SK-N-DZ (cell line): Measurements from ENCODE around the gene CASP9. TPM values are rescaled to one million over a fixed set of nuclear protein-coding genes. Genes with fewer than 3 reads are reported as not detected.

Source experiments
- DNase-seq: peaks from one replicate; pipeline ENCODE4 v3.0.0-alpha.2; 2015; ENCODE audit warnings: low spot score
- polyA plus RNA-seq, 2 experiments: library from polyadenylated mRNA; depleted of rRNA; stranded (reverse); fragments of >200 nt; gene quantifications; 2 replicates each; pipeline ENCODE4 v1.2.3, GENCODE V29; 2014

CASP9 gene
- 11.0 and 11.9 TPM in 2 replicates for polyA plus RNA-seq (2014; cell fraction: cytosol; rRNA removed)
- polyA plus RNA-seq (2014; cell fraction: nucleus; rRNA removed): 11.2 and 11.5 TPM in 2 replicates

DNA sequence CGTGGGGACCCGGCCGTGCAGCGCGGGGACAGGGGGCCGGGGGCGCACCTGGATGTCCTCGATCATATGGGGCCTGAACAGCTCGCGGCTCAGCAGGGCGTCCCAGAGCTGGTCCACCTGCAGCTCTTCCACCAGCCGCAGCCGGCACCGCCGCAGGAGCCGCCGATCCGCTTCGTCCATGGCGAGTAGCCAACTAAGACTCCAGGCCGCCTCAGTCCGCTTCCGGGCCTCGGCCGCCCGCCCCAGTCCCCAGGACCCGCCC lies at the start of gene CASP9:
CASP9 (minus strand) TSS at position 195 of the 262 bp plus-strand sequence; CDS start at position 180, 15 bp downstream.
- no peak for DNase-seq

DNA sequence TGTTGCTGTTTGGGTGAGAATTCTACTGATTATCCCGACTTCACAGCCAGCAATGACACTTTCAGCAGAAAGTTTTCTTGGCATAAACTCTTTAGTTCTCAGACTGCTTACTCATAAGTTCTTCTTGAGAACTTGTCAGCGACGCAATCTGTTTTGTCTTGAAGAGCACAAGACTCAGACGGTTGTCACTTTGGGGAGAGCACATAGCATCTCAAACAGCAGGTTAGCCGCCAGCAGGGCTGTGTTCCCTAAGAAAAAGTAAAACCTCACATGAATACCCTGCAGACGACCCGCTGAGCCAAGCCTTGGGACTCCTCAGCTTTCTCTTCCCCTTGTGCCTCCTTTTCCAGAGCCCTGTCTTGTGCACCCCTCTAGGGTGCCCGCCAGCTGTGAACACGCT lies 49.5 kb upstream of the CASP9 start:
- DNase-seq: no peak

DNA sequence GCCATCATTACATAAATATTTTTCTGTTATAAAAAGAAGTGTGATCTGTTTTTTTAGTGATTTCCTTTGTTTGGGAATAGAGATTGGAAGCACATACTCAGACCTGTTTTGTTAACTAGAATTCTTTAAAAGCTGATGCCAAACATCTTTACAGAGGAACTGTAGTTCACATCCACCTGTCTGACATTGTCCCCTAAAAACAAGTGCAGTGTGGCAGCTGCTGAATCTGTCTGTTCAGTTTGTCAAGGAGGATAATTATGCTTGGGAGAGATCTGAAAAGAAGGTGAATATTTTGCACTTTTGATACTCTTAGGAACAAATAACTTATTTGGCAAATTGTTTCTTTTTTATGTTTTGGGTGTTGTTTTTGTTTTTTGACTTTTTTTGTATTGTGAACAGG lies 47.3 kb upstream of the CASP9 start:
- no peak for DNase-seq

DNA sequence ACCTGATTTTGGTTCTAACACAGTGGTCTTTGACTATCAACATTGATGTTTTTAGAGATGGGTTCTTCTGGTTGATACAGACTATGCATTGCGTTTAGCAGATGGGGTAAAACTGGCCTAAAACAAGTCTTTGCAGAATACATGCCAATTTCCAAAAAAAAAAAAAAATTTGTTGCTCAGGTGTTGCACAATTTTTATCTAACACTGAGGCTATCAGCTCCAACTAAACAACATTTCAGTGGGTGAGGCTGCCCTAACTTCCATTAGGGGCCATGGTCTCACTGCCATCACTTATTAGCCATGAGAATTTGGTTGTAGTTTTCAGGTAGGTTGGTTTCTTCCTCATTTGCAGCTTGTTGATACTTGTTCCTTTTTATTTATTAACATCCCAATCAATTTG lies 46.8 kb upstream of the CASP9 start:
- no peak for DNase-seq

DNA sequence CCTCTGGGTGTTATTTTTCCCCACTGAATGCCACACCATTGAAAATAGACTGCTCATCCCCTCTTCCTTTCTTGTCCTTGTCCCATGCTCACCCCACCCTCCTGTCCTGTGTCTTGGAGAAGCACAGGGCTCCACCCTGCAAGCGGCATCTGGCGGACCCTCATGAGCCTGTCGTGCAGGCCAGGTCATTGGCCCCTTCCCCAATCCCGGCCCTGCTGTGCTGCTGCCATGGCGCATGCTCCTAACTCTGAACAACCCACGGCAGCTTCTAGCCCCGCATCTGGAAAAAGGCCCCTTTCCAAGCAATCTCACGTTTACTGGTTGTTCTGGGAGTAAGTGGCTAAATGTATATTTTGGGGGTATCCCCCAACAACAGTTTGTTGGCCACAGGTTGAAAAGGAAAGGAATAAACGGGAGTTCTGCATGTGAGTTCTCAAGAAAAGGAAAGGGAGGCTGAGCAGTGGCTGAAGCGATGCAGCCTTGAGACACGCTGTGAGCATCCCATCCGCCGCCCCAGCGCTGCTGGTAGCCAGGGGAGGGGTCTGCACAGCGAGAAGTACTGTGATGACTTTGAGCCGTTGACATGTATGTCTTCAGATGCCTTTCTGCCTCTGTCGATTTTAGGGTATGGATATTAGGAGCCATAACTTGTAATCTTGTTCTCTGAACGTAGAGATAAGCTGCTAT lies 44.5 kb upstream of the CASP9 start:
- DNase-seq: no peak

DNA sequence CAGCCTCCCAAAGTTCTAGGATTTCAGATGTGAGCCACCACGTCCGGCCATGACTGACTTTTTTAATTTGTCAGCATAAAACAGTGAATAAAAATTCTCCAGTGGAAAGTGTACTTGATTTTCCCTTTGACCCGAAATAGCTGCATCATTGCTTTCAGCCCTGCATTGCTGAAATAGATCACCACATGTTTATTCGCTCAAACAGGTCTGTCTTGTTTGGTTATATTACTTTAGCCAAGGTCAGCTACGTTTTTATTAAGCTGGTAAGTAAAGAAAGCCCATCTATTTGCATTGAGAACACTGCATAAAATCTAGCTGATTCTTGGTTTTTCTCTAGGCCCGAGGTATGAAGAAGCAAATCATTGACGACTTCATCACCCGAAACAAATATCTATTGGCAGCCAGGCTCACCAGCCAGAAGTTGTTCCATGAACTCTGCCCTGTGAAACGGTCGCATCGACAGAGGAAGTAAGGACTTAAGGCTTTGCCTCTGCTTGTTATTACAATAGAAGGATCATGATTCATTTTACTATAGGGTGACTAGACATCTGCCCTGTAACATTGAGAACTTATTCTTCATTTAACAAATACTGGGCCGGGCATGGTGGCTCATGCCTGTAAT lies 35.3 kb upstream of the CASP9 start:
- DNase-seq: no peak

DNA sequence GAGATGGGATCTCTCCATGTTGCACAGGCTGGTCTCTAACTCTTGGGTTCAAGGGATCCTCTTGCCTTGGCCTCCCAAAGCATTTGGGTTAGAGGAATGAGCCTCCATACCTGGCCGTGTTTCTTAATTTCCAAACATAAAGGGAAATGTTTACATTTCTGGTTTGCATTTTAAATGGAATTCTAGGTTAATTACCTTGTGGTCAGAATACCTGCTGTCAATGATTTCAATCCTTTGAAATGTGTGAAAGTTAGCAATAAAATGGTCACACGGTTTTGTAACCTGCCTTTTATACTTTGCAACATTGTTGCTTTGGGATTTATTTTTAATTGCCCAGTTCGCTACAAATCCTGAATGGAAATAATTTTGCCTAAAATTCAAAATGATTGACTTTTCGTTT lies 34.5 kb upstream of the CASP9 start:
- DNase-seq: no peak

DNA sequence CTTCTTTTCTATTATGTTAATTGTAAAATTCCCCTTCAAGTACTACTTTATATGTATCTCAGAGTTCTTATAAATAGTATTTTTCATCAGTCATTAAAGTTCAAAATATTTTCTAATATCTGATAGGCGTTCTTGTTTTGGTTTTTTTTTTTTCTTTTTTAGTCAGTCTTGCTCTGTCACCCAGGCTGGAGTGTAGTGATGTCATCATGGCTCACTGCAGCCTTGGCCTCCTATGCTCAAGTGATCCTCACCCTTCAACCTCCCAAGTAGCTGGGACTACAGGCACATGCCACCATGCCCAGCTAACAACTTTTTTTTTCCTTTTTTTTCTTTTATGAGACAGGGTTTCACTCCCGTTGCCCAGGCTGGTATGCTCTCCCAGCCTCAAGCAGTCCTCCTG lies 33.6 kb upstream of the CASP9 start:
- no peak for DNase-seq

DNA sequence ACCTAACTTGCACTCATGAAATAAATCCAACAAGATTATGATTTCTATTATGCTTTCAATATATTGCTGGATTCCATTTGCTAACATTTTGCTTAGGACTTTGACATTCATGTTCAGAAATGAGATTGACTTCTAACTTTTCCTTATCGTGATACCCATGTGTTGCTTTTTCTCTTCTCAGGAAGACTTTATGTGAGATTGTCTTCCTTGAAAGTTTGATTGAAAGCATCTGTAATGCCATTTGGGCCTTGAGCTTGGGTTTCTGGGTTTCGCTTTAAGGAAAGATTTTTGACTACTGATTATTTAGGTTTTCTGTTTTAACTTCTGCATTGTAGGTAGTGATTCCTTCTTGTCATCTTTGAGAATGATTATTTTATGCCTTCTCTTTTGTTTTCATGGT lies 33.0 kb upstream of the CASP9 start:
- no peak for DNase-seq

DNA sequence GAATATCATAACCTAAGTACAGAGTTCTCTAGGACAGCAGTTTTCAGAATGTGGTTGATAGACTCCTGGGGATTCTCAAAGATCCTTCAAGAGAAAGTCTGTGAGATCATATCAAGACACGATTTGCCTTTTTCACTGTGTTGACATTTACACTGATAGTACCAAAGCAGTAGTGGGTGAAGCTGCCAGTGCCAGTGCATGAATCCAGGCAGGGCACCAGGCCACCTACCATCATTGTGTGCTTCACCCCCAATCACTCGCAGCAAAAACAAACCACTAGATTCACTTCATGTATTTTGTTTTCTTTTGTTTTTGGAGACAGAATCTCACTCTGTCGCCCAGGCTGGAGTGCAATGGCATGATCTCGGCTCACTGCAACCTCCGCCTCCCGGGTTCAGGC lies 26.6 kb upstream of the CASP9 start:
- DNase-seq: no peak

DNA sequence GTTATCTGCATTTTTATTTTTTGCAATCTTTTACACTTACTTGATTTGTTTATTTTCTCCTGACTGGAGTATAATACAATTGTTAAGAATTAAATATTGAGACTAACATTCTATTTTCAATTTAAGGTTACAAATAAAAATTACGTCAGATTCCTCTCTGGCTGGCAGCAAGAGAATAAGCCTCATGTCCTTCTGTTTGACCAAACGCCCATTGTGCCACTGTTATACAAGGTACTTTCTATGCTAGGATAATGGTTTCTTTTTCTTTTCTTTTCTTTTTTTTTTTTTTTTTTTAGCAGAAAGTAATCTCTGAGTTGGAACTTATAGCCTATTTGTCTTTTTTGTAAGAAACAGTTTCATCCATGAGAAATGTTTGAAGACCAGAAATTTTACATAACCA lies 22.6 kb upstream of the CASP9 start:
- DNase-seq: no peak

DNA sequence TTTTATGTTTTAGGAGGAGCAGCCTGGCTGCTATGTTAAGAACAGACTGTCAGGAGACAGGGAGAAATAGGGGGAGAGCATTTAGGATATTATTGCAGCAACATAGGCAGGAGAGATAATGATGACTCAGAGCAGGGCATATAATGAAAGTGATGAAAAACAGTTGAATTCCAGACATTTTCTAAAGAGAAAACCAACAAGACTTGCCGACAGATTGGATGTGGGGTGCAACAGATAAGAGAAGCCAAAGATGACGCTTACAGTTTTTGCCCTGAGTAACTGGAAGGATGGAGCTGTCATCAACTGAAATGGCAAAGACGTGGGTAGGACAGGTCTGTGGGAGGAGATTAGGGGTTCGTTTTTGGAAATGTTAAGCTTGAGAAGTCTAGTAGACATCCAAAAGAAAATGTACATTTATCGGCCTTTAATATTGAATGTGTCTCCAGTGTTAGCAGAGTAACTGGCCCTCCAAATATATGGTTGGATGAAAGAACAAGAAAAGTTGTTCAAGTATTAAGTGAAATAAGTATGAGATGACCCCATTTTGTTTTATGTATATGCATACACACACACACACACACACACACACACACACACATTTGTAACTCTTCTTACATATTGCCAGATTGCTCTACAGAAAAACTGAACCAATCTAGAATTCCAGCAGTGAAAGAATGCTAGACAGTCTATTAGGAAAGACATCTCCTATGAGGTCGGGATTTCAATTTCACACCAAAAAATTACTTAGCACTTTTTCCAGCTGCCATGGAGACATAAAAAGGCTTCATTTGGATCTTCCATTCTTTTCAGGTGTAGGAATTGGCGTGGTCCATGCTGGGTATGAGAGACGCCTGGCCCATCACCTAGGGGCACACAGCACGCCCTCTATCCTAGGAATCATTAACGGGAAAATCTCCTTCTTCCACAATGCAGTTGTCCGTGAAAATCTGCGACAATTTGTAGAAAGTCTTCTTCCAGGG lies 19.9 kb upstream of the CASP9 start:
- DNase-seq: no peak

DNA sequence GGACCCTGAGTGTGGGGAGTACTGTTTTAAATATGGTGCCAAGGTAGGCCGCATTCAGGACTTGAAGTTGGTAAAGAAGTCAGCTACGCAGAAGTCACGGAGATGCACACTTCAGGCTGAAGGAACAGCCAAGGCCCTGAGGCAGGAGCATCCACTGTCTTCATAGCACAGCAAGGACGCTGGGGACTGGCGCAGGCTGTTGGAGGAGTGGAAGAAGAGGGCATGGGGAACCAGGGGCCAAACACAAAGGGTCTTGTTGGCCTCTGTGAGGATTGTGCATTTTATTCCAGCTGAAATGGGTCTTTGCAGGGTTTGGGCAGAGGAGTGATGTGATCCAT lies 19.2 kb upstream of the CASP9 start:
- no peak for DNase-seq

DNA sequence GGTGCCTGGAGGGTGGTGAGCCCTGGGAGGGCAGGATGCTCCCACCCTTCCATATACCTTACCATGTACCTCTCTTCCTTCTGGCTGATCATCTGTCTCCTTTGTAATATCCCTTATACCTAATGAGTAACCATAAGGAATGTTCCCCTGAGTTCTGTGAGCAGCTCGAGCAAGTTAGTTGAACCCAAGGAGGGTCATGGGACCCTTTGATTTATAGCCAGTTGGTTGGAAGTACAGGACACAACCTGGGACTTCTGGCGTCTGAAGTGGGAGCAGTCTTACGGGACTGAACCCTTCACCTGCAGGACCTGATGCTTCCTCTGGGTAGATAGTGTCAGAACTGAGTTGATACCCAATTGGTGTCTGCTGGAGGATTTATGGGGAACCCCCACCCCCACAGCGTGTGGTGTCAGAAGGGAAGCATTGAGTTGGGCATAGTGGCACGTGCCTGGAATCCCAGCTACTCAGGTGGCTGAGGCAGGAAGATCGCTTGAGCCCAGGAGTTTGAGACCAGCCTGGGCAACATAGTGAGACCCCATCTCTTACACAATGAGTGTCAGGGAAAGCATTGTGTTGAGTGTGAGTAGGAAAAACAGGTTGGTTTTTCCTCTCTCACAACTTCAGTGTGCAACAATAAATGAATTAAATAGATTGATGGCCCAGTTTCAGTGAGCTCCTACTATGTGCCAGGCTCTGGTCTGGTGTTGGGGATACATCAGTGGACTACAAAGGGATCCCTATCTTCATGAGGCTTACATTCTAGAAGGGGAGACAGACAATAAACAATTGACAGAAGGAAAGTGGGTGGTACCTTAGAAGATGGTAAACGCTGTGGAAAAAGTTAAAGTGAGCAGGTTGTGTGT lies 18.6 kb upstream of the CASP9 start:
- no peak for DNase-seq

DNA sequence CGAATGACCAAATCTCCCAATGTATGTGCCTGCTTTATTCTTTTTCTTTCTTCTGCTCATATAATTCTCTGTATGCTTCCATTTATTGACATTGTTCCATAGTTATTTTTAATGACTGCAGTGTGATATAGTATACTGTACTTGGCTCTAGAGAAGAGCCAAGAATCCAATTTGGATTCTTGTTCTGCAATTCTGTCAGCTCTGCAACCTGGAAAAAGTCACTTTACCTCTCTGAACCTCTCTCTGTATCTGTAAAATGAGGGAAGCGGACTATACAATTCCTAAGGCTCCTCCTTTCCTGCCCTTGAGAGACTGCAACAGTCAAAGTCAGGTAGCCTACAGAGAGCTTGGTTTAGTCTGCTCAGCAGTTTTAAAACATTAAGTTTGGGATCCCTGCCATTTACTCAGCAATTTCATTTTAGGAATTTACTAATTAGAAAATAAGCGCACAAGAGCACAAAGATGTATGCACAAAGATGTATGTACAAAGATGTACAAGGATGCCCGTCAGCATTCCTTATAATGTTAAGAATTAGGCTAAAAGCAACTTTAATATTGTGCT lies 17.3 kb upstream of the CASP9 start:
- no peak for DNase-seq

DNA sequence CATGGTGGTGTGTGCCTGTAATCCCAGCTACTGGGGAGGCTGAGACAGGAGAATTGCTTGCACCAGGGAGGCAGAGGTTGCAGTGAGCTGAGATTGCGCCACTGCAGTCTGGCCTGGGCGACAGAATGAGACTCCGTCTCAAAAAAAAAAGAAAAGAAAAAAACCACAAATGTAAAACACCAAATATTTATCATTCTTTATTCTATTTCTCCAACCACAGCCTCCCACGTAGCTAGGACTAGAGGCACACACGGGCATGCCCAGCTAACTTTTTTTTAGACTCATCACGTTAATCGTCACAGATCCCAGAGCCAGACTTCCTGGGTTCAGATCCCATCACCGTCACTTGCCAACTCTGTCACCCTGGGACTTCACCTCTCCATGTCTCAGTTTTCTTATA lies 16.2 kb upstream of the CASP9 start:
- no peak for DNase-seq

DNA sequence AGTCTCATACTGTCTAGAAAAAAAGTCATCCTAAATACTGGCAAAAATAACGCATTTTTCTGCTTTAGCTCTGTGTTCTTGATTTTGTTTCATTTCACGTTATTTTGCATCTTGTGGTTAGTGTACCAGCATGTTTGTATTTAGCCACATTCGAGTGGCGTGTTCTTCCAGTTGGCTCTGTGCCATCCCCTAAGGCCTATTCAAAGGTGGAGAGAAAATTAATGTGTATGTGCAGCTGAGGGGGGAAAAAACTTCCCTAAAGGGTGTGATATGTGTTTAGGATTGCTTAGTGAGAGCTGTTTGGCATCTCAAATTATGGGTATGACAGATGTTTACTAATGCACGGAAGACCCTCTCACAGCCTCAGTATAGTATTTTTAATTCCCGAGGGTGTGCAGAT lies 14.8 kb upstream of the CASP9 start:
- DNase-seq: no peak

DNA sequence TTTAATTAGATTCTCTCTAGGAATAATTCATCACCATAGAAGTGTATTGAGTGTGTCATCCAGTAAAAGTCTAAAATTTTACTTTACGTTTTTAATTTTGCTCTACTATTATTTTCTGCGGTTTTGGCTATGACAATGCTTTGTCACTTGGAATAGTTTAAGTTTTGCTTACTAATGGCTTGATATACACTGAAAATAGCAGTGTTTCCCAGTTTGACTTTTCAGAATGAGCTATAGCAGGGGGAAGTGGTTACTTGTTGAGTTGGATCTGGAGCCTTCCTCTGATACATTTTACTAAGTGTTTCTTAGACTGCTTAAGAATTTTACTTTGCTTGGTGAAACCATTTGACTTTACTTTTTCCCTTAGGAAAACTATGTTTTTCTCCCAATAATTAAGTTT lies 7.7 kb upstream of the CASP9 start:
- DNase-seq: no peak

DNA sequence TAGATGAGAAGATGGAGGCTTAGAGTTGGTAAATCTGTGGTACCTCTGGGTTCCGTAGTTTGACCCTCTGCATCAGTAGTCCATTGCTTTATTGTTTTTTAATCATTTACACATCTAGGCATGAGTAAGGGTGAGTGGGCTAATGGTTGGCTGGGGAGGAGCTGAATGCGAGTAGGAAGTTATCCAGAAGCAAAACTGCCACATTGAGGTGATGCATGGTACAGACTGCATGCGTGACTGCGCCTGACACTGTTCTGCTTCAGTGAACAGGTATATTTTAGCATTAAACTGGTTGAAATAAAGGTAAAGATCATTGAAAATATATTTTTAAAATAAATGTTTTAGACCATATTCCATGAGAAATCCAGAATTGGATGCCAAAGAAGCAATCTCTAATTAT lies 7.0 kb upstream of the CASP9 start:
- no peak for DNase-seq

DNA sequence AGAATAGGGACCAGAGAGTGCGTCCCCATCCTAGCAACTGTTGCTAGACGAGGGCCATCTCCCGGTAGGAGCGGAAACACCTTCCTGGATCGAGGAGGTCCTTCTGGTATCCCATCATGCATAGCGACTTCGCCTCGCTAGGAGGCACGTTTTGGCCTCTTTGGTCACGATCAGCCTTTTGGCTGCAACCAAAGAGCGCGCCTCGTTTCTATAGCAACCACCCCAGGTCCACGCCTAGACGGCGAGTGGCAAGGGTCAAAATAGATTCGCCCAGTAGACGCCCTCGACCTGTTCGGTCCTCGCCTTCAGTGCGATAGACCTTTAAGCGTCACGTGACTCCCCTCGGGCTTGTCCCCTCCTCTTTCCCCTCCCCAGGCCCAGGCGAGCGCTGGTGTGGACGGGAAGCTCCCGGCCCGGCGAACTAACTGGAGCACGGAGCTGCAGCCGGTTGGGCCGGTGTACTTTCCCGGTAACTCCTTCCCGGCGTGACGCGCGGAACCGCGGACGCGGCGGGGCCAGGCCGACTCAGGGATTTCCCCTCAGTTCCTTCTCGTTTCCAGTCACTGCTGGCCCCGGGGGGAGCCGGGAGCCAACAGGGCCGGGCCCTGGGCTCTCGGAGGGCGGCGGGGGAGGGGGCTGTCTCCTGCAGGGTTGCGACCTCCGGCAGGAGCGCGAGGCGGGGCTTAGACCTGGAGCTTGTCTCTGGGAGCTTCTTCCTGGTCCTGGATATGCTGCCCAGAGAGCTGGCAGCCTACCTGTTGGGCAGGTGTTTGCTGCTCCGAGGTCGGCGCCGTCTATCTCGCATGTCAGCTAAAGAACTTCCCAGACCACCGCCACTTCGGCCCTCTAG lies 2.7 kb upstream of the CASP9 start, which contains the start of gene DNAJC16:
DNAJC16 (plus strand) TSS at position 359 of the 850 bp plus-strand sequence. CDS start 2,258 bp downstream, outside the sequence.
- DNase-seq: peak; percentile 99
